CD4-positive, alpha-beta T cell treated with Interleukin-4 for 4 hours (primary cell): ENCODE measurements around the gene RFNG.
"Not testable (repeated sequence)": the region's sequence is repeated elsewhere in the genome, so short reads cannot be mapped to it uniquely, and the experiment has no call there.

Experiments used
- DNase-seq: peaks from one replicate; pipeline ENCODE4 v3.0.0-alpha.2; 2020

Gene RFNG

GRCh38 chr17:82041144-82041814 lies 10.3 kb downstream of the RFNG start:
- no peak for DNase-seq

DNA sequence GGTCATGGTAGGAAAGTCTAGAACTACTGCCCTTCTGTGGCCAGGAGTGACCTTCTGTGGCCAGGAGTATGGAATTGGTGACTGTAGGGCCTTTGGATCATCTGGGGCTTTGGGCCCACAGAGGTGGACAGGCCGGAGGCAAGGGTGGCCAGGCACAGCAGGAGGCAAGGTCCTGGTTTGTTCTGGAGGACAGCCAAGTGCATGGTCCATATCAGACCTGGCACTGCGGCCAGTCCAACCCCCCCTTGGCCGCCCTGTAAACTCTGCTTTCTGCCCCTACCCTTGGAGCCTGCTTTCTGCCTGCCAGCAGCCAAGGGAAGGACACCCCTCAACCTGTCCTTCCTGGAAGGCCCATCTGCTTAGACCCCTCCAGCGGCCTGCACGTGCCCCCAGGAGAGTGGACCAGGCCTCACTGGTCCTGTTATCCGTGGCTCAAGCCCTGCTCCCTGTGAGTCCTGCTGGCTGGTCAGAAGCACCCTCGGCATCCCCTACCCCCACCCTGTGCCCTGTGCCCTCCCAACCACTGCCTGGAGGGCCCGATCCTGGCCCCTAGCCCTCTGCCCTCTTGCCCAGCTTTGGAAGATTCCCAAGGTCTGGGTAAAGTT lies 11.8 kb downstream of the RFNG start:
- DNase-seq: no peak

- not testable (repeated sequence) for DNase-seq
Measured at GRCh38 chr17:82038796-82039409, 12.7 kb downstream of the RFNG start.

- DNase-seq: no peak
Measured at GRCh38 chr17:82037889-82038195, 13.8 kb downstream of the RFNG start.

- peak; percentile 95 for DNase-seq
Measured at GRCh38 chr17:82037092-82037888, 14.3 kb downstream of the RFNG start, which contains the start of gene DCXR. DCXR (minus strand) TSS chr17:82037697; CDS start chr17:82037682, 15 bp downstream.

DNA sequence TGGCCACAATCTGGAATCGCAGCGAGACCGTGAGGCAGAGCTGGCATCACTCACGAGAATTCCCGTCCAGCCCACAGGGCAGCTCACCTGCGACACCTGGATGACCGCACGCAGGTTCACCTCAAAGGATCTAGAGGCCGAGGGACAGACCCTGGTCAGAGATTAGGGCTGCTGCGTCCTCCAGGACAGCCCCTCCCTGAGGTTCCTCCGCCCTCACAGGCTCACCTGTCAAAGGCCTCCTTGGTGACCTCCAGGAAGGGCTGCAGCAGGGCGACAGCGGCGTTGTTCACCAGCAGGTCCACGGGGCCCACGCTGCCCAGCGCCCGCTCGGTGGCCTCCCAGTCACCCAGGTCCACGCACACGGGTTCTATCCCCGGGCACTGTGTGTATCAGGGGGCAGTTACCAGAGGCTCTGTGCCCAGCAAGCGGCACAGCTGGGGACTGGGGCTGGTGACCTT lies 14.9 kb downstream of the RFNG start:
- no peak for DNase-seq

- DNase-seq: no peak
Measured at GRCh38 chr17:82035956-82036633, 15.5 kb downstream of the RFNG start.

DNA sequence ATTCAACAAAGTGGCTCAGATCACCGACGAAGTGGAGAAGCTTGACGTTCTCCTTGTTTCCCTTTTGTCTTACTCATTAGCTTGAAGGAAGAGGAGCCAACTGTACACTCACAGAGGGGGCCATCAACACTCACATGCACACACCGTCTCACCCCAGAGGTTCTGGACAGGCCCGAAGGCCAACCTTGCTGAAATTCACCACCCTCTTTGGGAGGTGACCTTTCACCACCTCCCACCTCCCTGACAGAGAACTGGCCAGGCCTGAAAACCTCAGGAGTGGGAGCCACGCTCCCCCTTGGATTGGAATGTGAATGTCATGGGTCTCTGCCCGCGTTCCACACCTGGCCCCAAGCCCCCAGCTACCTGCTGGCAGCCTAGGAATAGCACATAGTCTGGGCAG lies 16.1 kb downstream of the RFNG start:
- no peak for DNase-seq

GRCh38 chr17:82034371-82035011 lies 17.1 kb downstream of the RFNG start:
- no peak for DNase-seq

GRCh38 chr17:82033359-82034085 lies 18.1 kb downstream of the RFNG start:
- no peak for DNase-seq

- no peak for DNase-seq
Measured at GRCh38 chr17:82031885-82032627, 19.6 kb downstream of the RFNG start.

GRCh38 chr17:82031303-82031884 lies 20.2 kb downstream of the RFNG start, which contains the start of gene RAC3:
RAC3 (plus strand) TSS chr17:82031678; CDS start chr17:82031762, 84 bp downstream.
- no peak for DNase-seq

DNA sequence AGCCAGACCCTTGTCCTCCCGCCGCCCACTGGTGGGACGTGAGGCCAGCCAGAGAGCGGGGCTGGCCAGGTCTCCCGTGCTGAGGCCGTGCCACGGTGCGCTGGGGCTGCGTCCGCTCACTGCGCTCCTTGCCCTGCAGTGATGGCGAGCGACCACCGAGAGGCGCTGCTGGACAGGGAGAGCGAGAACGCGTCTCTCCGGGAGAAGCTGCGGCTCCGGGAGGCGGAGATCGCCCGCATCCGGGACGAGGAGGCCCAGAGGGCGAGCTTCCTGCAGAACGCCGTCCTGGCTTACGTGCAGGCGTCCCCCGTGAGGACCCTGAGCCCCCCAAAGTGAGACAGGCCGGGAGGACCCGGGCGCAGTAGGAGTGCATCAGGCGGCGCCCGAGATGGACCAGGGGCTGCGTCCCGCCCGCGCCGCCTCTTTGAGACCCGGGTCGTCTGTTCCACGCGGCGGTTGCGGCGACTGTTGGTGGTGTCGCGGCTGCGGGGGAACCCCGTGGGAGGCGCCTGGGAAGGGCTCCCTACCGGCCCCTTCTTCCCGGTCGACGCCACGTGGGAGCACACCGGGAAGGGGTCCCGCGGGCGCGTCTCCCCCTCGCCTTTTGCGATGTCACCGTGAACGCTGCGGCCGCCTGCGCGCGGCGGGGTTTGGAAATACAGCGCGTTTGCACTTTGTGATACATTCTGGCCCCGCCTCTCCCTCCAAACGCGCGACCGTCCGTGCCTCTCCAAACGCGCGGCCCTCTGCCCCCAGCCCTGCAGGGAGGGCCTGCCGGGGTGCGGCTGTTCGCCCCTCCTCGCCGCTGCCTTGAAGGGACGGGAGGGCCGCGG lies 20.9 kb downstream of the RFNG start:
- peak; percentile 78 for DNase-seq

DNA sequence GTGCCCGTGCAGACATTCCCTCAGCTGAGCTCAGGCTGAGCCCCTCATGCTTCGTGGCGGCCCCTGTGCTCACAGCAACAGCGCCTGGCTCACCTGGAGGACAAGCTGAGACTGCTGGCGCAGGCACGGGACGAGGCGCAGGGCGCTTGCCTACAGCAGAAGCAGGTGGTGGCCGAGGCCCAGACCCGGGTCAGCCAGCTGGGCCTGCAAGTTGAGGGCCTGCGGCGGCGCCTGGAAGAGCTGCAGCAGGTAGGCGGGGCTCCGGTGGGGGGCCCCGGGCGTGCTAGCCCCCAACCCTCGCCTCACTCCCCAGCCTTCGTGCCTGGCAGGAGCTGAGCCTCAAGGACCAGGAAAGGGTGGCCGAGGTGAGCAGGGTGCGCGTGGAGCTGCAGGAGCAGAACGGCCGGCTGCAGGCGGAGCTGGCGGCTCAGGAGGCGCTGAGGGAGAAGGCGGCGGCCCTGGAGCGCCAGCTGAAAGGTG lies 21.6 kb downstream of the RFNG start:
- DNase-seq: no peak

DNA sequence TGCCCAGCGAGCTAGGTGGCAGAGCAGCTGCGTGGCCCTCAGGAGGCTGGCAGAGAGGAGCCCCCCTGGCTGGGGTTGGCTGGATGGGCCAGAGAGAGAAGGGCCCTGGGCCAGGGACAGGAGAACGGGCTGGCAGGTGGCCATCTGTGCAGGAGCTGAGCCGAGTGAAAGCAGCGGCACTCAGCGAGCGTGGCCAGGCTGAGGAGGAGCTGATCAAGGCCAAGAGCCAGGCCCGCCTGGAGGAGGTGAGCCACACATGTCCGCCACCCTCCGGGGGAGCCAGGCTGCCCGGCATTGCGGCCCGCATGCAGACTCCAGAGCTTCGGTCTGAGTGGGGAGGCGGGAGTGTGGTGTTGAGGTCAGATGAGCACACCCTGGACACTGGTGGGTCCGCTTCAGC lies 22.2 kb downstream of the RFNG start:
- no peak for DNase-seq

DNA sequence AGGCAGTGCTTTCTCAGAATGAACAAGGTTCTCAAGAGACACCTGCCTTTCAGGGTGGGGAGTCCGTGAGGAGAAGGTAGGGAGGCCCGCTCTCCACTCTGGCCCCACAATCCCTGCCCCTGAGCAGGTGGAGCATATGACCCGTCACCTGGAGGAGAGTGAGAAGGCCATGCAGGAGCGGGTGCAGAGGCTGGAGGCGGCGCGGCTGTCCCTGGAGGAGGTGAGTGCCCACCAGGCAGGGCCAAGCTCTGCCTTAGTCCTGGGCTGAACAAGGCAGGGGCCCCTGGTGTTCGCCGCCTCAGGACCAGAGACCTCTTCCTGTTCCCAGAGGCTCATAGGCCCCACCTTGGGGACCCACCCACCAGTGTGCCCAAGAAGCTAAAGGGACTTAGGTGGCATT lies 22.6 kb downstream of the RFNG start:
- no peak for DNase-seq

- DNase-seq: no peak
Measured at GRCh38 chr17:82028246-82028645, 23.4 kb downstream of the RFNG start.

DNA sequence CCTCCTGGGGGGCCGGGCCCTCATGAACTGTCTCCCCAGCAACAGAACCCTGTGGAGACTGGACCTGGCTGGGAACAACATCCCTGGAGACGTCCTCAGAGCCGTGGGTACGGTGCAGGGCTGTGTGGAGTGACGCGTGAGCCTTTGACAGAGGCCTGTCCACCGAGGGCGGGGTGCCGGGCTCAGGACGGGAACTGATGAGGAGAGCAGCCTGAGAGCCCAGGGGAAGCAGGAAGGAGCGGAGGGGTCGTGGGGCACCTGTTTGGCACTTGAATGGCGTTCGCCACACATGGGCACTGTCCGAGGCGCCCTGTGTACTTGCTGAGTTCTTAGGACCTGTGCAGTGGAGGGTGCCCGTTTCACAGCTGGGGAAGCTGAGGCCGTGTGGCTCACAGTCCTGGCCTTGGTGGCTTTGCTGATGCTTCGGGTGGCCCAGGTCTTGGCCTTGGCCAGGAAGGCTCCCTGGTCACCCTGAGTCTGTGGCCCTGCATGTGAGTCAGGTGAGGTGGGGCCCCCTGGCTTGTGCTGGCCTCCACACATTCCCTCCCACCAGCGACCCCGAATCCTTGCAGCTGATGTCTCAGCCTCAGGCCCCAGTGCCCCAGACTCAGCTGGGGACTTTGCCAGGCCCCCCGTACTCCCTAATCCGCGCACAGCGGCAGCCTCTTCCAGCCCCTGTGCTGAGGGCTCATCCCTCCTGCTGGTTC lies 26.1 kb downstream of the RFNG start:
- no peak for DNase-seq

GRCh38 chr17:82024859-82025258 lies 26.8 kb downstream of the RFNG start:
- no peak for DNase-seq
